Endothelial cell (in vitro differentiated cells): ENCODE measurements around the gene UQCR11. TPM values are rescaled to one million over a fixed set of nuclear protein-coding genes. Genes with fewer than 3 reads are reported as not detected.

Experiments used
- DNase-seq: peaks from one replicate; pipeline ENCODE4 v3.0.0; 2021; ENCODE audit warnings: low spot score
- H3K27ac Mint-ChIP-seq: one replicate; pipeline ENCODE4 v1.8.0; 2021; ENCODE audit warnings: mixed read lengths, inconsistent platforms; ENCODE audit not compliant: unreplicated experiment
- H3K27me3 Mint-ChIP-seq: one replicate; pipeline ENCODE4 v1.8.0; 2021; ENCODE audit warnings: mild to moderate bottlenecking, moderate library complexity, mixed read lengths, inconsistent platforms; ENCODE audit not compliant: unreplicated experiment
- H3K36me3 Mint-ChIP-seq: one replicate; pipeline ENCODE4 v1.8.0; 2021; ENCODE audit warnings: mild to moderate bottlenecking, low read depth, mixed read lengths, inconsistent platforms; ENCODE audit not compliant: unreplicated experiment
- H3K4me1 Mint-ChIP-seq: one replicate; pipeline ENCODE4 v1.8.0; 2021; ENCODE audit warnings: mild to moderate bottlenecking, mixed read lengths, inconsistent platforms; ENCODE audit not compliant: unreplicated experiment
- H3K4me3 Mint-ChIP-seq: one replicate; pipeline ENCODE4 v1.8.0; 2021; ENCODE audit warnings: mild to moderate bottlenecking, mixed read lengths, inconsistent platforms; ENCODE audit not compliant: unreplicated experiment
- H3K9me3 Mint-ChIP-seq: one replicate; pipeline ENCODE4 v1.8.0; 2021; ENCODE audit warnings: mixed read lengths, inconsistent platforms; ENCODE audit not compliant: unreplicated experiment
- total RNA-seq: library from RNA; stranded (reverse); fragmentation: NEBNext Ultra II Directional; extraction: Animal tissue kit (Norgen Biotek cat#: 25700); gene quantifications from one replicate; pipeline ENCODE4 v1.2.1, GENCODE V29; 2021; ENCODE audit not compliant: unreplicated experiment
- TF ChIP-seq, protein P1 (sequence below): fragments of 200-600 bp; sonication (generic); IDR thresholded peaks from one replicate; pipeline ENCODE4 v1.5.0; 2021; ENCODE audit warnings: antibody characterized with exemption; ENCODE audit not compliant: unreplicated experiment

UQCR11 gene
- total RNA-seq, 1 donor from 2014 or later, result 182 TPM

DNA sequence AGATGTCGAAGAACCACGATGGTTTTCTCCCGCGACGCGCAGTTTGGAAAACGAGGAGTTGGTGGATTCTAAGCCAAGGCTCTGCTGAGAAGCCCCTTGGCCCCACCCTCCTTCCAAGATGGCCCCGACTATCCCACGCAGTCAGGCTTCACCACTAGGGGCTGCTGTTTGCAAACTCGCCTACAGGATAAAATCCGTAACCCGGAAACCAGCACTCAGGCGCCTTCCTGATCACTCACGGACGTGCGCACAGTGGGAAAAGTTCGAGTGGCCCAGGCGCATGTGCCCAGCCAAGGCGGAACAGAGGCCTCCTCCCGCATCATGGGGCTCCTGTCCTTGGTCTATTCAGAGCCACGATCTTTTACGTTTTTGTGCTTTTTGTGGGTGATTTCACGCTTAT lies 19.2 kb upstream of the UQCR11 start:
- H3K4me1 Mint-ChIP-seq, result no peaks in the 10 kb centered on the region
- peak; percentile 76 for DNase-seq
- H3K9me3 Mint-ChIP-seq, result no peaks in the 10 kb centered on the region
- peak overlapping the region; percentile 36 for H3K27ac Mint-ChIP-seq
- H3K27me3 Mint-ChIP-seq, result peaks cover 9% of the 10 kb centered on the region
- H3K36me3 Mint-ChIP-seq, result peaks cover 16% of the 10 kb centered on the region
- H3K4me3 Mint-ChIP-seq, result peak overlapping the region; percentile 42
- TF ChIP-seq, protein P1, sequence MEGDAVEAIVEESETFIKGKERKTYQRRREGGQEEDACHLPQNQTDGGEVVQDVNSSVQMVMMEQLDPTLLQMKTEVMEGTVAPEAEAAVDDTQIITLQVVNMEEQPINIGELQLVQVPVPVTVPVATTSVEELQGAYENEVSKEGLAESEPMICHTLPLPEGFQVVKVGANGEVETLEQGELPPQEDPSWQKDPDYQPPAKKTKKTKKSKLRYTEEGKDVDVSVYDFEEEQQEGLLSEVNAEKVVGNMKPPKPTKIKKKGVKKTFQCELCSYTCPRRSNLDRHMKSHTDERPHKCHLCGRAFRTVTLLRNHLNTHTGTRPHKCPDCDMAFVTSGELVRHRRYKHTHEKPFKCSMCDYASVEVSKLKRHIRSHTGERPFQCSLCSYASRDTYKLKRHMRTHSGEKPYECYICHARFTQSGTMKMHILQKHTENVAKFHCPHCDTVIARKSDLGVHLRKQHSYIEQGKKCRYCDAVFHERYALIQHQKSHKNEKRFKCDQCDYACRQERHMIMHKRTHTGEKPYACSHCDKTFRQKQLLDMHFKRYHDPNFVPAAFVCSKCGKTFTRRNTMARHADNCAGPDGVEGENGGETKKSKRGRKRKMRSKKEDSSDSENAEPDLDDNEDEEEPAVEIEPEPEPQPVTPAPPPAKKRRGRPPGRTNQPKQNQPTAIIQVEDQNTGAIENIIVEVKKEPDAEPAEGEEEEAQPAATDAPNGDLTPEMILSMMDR, result peak; percentile 67

DNA sequence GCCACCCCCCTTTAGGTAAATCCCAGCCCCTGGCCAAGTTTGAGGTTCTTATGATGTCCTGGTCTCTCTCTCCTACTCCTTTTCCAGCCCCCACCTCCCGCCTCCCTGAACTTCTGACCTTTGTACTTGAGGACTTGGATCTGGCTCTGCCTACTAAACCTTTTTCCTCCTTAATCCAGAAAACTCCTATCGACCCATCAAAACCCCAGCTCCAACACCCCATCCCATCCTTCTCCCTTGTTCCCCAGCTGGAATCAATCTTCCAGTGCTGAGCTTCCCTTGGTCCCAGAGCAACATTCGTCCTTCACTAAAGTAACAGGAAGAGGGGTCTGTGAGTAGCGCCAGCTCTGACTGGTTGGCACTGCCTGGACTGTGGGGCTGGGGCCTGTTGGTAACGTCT lies 17.3 kb upstream of the UQCR11 start:
- no peak for DNase-seq
- peak overlapping the region; percentile 73 for H3K4me3 Mint-ChIP-seq
- peak overlapping the region; percentile 53 for H3K27ac Mint-ChIP-seq
- peaks cover 25% of the 10 kb centered on the region for H3K36me3 Mint-ChIP-seq
- H3K9me3 Mint-ChIP-seq, result no peaks in the 10 kb centered on the region
- TF ChIP-seq, protein P1, result no peak
- no peaks in the 10 kb centered on the region for H3K4me1 Mint-ChIP-seq
- peaks cover 11% of the 10 kb centered on the region for H3K27me3 Mint-ChIP-seq

GRCh38 chr19:1622007-1622406 lies 16.7 kb upstream of the UQCR11 start:
- peaks cover 27% of the 10 kb centered on the region for H3K36me3 Mint-ChIP-seq
- TF ChIP-seq, protein P1, result no peak
- H3K4me3 Mint-ChIP-seq, result no peak overlapping the region

DNA sequence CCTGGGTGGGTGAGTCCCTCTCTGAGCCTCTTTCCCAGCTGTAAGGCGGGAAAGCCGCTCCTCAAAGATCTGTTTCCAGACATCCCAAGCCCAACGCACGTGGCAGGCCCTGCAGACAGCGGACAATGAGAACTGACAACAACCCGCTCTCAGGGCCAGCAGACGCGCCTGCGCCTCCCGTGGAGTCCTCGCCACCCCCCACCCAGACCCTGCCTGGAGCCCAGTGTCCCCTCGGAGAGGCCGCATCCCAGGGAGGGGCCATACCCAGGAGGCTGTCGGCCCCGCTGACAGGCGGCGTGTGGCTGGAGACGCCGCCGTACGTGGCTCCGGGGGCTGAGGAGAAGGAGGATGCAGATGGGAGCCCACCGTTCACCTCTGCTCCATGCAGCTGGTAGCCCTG lies 16.3 kb upstream of the UQCR11 start:
- no peaks in the 10 kb centered on the region for H3K4me1 Mint-ChIP-seq
- no peaks in the 10 kb centered on the region for H3K9me3 Mint-ChIP-seq
- peaks cover 11% of the 10 kb centered on the region for H3K27me3 Mint-ChIP-seq
- no peak overlapping the region for H3K27ac Mint-ChIP-seq
- H3K4me3 Mint-ChIP-seq, result no peak overlapping the region
- no peak for DNase-seq
- TF ChIP-seq, protein P1, result no peak
- H3K36me3 Mint-ChIP-seq, result peaks cover 32% of the 10 kb centered on the region

More at GRCh38 chr19:1622007-1622406, 16.7 kb upstream of the UQCR11 start:
- DNase-seq, result no peak
- Mint-ChIP-seq H3K27ac (no peak overlapping the region), H3K27me3 (peaks cover 11% of the 10 kb centered on the region), H3K9me3 (no peaks in the 10 kb centered on the region), H3K4me1 (no peaks in the 10 kb centered on the region)

GRCh38 chr19:1621021-1621420 lies 15.8 kb upstream of the UQCR11 start:
- no peak for DNase-seq
- Mint-ChIP-seq H3K4me3 (no peak overlapping the region), H3K4me1 (no peaks in the 10 kb centered on the region), H3K27ac (no peak overlapping the region), H3K9me3 (no peaks in the 10 kb centered on the region), H3K36me3 (peaks cover 35% of the 10 kb centered on the region), H3K27me3 (peaks cover 11% of the 10 kb centered on the region)
- TF ChIP-seq, protein P1, result no peak
